Measurements from ENCODE around the gene AKAP4. TPM values are rescaled to one million over a fixed set of nuclear protein-coding genes. Genes with fewer than 3 reads are reported as not detected.
A peak's percentile ranks its signal among the peaks of the same experiment; 100 is the strongest.

Gene AKAP4, protein sequence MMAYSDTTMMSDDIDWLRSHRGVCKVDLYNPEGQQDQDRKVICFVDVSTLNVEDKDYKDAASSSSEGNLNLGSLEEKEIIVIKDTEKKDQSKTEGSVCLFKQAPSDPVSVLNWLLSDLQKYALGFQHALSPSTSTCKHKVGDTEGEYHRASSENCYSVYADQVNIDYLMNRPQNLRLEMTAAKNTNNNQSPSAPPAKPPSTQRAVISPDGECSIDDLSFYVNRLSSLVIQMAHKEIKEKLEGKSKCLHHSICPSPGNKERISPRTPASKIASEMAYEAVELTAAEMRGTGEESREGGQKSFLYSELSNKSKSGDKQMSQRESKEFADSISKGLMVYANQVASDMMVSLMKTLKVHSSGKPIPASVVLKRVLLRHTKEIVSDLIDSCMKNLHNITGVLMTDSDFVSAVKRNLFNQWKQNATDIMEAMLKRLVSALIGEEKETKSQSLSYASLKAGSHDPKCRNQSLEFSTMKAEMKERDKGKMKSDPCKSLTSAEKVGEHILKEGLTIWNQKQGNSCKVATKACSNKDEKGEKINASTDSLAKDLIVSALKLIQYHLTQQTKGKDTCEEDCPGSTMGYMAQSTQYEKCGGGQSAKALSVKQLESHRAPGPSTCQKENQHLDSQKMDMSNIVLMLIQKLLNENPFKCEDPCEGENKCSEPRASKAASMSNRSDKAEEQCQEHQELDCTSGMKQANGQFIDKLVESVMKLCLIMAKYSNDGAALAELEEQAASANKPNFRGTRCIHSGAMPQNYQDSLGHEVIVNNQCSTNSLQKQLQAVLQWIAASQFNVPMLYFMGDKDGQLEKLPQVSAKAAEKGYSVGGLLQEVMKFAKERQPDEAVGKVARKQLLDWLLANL
- 1 to 10 TPM in 6 of 12 donors, under 1 TPM in 4, not detected in 2; 0.28 to 4.7 (median 1.3) TPM for polyA plus RNA-seq (ENCODE audit: insufficient read length in 12 of 12)
- long read RNA-seq, donor 1 = 0 reads
- long read RNA-seq, donor 2 = 0 reads
- long read RNA-seq, donor 3 = 0 reads
- long read RNA-seq, donor 4 = 0 reads
- long read RNA-seq, donor 5 = 0 reads
- long read RNA-seq, donor 6, partial matches to known transcripts = 0 of 1 reads
- long read RNA-seq, donor 6, other reads (novel, unspliced or antisense) = 0 of 1 reads
- long read RNA-seq, donor 7 = 0 reads
- long read RNA-seq, donor 8 = 0 reads
- long read RNA-seq, donor 9 = 0 reads
- long read RNA-seq, donor 10, partial matches to known transcripts = 0 of 1 reads
- long read RNA-seq, donor 10, other reads (novel, unspliced or antisense) = 0 of 1 reads
- long read RNA-seq, donor 11 = 0 reads

DNA sequence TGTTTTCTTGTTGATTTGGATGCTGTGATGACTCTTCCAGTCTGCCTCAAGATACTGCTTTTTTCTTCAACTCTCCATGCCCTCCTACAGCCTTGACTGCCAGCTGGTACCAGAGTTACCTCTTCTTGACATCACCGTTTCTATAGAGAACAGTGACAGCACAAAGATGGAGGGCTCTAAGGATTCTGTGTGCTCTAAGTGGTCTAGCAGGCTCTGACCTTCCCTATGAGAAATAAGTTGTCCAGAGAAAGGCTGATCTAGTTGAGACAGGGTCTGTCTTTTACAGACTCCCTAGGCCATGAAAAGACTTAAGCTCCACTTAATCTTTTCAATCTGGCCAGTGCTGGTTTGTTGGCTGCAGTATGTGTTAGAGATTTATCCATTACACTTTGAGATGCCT is at the start of gene AKAP4:
TSS of gene AKAP4 (minus strand) at position 101 of the 400 bp plus-strand sequence. CDS start 118 bp downstream, outside the sequence.
- no peak for DNase-seq

DNA sequence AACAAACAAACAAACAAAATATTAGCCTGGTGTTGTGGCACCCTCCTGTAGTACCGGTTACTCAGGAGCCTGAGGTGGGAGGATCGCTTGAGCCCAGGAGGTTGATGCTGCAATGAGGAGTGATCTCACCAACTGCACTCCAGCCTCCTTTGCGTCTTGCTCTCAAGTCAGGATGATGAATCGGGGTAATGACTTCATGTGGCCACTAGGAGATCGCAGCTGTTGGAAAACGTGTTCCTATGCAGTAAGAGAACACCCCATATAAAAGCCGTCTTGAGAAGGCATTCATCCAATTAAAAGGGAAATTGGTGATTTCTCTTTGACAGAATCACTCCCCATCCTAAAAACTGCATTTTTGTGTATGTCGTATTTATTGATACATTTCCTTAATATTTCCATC is 10.7 kb upstream of the AKAP4 start:
- DNase-seq = no peak

DNA sequence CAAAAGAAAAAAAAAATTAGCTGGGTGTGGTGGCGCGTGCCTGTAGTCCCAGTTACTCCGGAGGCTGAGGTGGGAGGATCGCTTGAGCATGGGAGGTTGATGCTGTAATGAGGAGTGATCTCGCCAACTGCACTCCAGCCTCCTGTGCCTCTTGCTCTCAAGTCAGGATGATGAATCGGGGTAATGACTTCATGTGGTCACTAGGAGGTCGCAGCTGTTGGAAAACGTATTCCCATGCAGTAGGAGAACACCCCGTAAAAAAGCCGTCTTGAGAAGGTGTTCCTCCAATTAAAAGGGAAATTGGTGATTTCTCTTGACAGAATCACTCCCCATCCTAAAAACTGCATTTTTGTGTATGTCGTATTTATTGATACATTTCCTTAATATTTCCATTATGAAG is 5.9 kb upstream of the AKAP4 start:
- no peak for DNase-seq

DNA sequence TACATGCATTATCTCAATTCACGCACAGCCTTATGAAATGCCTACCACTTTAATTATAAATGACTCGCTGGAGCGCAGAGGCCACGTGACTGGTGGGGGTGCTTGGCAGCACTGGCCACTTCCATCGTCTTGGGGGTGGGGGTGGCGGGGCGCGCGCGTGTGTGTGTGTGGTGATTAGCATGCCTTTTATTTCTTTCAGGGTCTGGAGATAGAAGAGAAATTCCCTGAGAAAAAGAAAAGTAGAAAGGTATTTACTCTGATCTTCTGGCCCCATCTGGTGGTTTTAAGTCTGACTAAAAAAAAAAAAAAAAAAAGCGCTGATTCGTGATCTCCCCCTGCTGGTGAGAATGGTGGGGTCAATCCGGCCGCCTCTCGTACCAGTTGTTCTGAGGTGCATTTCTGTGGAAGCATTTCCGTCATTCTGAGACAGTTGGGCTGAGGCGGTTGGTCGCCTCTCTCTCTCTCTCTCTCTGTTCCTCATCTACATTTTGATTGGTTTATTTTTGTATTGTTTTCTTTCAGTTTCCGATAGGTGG is 3.6 kb upstream of the AKAP4 start, which contains the start of gene CCNB3:
TSS of gene CCNB3 (plus strand) at position 402 of the 536 bp plus-strand sequence. CDS start 80,399 bp downstream, outside the sequence.
- DNase-seq = peak; percentile 71

DNA sequence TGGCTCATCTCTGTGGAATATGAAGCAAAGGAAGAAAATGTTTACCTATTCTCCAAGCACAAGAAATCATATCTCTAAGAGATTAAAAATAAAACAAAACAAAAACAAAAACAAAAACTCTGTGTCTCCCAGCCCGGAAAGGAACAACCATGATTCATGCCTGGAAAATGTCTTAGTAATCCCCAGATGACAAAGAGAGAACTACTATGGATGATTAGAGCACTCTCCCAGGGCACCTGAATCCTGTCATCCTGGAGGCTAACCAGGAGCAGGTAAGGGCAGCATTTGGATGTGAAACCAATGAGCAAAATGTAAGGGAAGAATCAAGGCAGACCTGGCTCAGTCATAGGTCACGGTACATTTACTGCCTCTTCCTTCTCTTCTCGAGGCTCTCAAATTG is 1.7 kb upstream of the AKAP4 start:
- no peak for DNase-seq

DNA sequence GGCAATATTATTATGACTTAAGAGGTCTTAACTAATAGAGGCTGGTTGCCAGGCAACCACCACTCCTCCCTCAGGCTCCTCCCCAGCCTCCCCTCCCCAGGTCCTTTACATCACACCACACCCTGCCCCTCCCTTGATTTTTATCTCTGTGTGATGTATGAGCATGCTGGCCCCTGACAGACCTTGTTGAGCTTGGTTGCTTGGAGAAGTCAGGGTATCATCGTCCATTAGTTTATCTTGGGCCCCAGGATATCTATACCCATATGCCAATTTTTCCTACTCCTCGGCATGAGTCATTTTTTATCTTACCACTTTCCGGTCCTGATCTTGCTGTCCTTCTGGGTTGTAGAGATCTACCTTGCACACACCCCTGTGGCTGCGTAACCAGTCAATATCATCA is 2.5 kb downstream of the AKAP4 start:
- DNase-seq = no peak

DNA sequence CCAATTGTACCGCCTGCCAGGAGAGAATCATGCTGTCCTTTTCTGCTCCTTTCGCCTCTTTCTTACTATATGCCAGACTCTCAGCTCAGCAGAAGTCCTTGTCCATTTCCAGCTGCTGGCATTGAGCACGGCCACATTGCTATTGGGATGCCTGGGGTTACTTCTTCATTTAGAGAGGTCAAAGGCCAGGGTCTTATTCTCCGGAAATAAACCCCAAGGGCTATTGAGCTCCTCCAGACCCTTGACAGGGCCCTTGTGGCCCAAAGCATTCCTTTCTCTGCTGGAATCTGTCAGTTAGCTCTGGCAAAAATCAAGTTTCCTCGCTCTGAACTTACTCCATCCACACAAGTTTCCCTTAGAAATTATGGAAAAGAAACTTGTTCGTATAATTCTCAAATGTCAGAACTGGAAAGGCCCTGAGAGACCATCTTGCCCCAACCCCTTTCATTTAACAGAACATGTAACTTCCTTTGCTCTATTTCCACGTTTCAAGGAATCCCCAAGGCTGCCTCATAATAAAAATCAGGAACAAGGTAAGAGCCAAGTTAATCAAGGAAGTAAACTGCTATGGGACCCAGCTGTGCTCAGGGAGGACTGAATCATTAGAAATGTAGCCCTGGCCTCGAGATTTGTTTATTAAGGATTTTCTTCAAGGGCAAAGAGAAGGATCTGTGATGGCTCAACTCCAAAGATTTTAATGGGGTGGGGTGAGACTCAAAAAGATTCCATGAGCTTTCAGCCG is 11.8 kb downstream of the AKAP4 start:
- DNase-seq = peak; percentile 31

DNA sequence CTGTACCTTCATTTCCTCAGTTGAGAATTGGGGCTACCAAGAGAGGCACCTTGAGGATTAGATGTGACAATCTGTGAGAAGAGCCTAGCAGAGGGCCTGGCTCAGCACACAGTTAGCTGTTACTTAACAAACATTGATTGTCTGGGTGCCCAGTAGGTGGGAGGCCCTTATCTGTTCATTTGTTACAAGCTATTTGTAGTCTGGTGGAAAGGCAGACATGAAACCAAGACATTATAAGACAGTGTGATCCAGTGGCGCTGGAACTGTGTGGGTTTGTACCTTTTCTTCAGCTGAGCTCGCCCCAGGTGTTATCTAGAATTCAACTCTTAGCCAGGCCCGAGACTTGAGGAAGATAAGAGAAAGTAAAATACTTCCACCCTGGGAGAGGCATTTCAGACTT is 16.9 kb downstream of the AKAP4 start:
- no peak for DNase-seq

DNA sequence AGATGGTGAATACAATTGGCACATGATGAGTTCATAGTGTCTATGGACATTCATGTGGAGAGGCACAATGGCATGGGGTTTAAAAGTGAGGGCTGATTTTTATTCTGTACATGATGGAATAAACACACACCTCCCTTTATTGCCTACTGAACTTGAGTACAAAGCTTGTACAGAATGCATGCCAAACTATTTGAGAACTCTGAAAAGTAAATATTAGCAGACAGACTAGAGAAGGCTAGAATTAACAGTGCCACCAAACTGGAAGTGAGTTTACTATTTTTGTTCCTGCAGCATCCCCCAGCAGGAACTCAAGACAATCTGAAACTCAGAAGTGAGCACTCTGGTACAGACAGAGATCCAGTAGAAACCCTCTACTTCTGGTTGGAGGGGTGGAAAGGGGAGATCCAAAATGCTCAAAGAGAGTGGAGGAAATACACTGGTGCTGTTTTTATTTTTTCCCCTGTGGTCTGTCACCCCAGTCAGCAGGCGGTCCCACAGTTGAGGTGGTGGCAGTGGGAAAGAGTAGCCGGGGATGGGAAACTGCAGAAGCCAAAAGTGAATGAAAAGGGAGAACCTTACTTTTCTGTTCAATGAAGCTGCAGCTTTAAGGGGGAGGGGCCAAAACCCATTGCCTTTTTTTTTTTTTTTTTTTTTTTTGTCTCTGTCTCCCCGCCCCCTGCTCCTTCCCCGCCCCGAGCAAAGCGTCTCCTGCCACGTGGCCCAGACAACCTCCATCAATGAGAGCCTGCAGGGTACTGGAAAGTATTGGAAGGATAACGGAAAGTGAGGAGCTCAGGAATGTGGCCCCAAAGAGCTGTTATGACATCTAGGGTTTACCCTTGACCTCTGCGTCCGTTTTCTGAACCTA is 20.5 kb downstream of the AKAP4 start:
- DNase-seq = no peak

DNA sequence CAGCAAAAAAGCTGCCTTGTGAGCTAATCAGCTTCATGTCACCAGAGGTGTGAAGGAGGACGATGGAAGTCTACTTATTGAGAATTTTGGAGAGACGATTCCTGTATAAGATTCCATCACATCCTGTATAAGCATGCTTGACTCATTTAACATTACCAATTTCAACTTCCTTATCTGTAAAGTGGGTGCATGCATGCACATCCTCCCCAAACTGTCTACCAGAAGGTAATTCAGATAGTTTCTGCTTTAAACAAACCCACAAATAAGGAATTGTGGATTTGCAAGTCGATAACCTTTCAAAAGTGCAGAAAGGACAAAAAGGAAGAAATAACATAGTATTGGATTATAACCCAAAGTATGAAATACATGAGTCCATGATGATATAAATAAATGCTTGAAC is 31.1 kb downstream of the AKAP4 start:
- DNase-seq = no peak

DNA sequence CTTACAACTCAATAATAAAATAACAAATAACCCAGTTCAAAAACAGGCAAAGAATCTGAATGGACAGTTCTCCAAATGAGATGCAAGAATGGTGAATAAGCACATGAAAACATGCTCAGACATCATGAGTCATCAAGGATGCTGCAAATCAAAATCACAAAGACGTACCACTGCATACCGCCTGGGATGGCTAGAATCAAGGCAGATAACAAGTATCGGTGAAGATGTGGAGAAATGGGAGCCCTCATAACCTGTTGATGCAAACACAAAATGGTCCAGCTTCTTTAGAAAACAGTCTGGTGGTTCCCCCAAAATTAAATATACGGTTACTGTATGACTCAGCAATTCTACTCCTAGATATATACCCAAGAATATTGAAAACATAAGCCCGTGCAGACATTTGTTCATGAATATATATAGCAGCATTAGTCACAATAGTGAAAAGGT is 32.5 kb downstream of the AKAP4 start:
- no peak for DNase-seq

DNA sequence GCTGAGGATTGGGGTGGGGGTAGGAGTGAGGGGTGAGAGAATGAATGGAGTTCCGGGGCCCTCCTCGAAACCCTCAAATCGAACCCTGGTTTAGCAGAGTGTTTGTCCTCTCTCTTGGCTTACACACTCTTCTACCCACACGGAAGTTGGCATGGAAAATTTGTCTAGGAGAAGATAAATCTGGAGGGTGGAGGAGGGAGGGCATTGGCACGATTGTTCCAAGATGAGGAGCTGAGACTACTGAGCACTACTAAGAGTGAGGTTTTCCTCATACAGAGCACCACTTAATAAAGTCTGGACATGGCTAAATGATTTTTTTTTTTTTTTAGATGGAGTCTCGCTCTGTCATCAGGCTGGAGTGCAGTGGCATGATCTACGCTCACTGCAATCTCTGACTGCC is 33.4 kb downstream of the AKAP4 start:
- DNase-seq = no peak

DNA sequence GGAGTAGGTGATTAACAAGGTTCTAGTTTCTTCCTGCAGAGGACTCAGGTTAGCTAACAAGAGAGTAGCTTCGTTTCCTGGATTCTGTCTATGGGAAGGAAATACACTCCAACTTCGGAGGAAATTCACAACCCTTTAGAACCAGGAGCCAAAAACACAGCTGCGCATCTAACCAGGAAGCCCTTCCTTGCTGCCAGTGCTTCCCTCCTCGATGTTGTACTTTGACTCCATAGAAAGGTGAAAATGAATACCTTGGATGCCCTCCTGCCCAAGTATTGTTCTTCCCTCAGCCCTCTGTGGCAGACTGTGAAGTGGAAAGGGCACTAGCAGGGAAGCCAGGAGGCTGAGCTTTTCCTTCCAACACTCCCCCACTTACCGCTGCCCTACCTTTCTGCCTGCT is 35.1 kb downstream of the AKAP4 start:
- DNase-seq = no peak

DNA sequence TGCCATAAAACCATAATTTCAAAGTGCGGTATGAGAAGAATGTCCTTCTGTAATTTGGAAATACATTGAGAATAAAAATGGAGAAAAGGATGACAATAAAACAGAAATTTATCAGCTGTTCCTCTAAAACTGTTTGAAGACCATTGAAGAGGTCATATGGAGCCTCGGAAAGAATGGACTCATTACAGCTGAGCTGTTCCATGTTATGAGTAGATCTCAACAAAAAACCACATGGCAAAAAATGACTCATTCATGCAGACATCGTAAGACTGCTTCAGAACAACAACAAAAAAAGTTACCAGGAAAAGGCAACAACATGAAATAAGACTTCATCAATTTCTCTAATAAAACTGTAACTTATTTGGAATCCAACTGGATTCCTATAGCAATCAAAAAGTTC is 39.7 kb downstream of the AKAP4 start:
- no peak for DNase-seq

DNA sequence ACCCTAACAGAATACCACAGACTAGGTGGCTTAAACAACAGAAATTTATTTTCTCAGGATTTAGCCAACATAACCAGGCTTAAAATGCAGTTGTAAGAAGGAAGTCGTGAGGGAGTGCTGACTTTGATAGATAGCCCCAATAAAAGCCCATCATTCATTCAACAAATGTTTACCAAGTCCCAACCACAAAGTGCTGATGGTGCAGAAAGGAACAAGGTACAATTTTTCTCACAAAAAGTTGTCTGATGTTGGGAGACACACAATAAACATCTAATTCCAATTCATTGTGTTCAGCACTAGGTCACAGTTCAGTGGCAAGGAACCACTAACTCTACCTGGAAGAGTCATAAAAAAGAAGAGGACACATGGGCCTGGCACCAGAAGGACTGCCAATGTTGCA is 42.2 kb downstream of the AKAP4 start:
- no peak for DNase-seq

DNA sequence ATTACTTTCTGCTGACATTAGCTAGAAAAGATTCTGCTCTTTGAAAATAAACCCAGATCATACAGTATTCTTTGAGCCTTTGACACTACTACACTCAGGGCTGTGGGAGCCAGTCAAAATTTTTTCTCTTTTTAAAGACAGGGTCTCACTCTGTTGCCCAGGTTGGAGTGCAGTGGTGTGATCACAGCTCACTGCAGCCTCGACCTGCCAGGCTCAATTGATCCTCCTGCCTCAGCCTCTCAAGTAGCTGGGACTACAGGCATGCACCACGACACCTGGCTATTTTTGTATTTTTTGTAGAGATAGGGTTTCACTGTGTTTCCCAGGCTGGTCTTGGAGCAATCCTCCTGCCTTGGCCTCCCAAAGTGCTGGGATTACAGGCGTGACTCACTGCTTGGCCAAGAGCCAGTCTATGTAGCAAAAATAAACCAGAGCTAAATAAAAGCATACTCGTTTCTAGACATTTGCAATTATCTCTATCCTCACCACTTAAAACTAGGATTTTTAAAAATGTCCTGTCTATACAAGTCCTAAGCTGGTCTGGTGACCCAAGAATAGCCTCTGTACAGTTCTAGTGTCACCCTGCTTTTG is 43.2 kb downstream of the AKAP4 start:
- DNase-seq = peak; percentile 12

DNA sequence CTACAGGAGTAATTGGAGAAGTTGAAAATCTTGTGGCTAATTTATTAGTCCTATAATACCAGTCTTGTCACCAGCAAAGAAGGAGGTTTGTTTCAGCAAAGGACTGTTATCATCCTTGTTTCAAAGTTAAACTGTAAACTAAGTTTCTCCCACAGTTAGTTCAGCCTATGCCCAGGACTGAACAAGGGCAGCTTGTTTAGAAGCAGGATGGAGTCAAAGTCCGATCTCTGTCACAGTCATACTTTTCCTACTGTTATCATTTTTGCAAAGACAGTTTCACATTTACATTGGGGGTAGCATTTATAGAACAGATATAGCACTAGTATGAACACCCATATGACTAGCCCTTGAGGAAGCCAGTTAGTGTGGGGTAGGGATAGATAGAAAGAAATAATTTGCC is 46.4 kb downstream of the AKAP4 start:
- DNase-seq = no peak

DNA sequence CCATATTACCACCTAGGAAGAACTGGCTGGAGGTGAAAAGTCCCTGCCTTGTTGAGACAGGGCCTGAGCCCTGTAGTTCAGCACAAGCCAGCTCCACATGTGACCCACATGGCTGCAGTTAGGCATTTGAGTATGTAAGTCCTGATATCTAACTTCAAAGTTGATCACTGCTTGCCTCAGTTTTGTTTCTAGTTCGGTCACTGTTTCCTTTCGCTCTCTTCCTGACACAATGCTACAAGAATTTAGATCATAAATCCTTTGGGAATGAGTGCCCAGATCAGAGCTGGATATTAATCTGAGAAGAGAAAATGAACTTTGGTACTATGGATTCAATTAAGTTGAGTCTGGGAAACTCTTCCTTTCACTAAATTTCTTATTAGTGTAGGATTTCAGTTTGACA is 48.4 kb downstream of the AKAP4 start:
- DNase-seq = peak; percentile 13

DNA sequence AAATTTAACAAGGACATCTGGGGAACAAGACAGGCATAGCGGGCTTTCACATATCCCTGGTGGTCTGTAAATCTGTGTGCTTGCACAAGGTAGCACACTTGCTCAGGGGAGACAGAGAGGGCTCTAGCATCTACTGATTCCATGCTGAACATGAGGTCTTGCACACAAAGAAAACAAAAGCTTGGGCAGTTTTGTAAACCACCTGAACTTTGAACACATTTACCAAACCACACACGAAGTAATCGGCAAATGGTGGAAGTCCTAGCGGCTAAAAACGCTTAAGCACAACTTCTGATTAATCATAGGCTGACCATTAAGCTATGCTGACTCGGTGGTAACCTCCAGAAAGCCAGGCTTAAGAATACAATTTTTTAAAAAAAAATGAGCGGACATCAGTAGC is 52.8 kb downstream of the AKAP4 start:
- no peak for DNase-seq
